Spleen (tissue), 11 donors: ENCODE data around the gene ATP6V0B. TPM values are rescaled to one million over a fixed set of nuclear protein-coding genes. Genes with fewer than 3 reads are reported as not detected.

Source experiments
- DNase-seq: peaks from one replicate; pipeline ENCODE4 v3.0.0-alpha.2; 2020
- H3K27ac ChIP-seq, 8 donors: fragments of 200-600 bp; sonication (generic) in 7 of 8; 1 replicate in 4 of 8; 2 replicates in 4 of 8; pipeline versions ENCODE4 v1.5.0 to v1.8.0; 2016 to 2021; ENCODE audit warnings: inconsistent platforms in 4 of 8, mild to moderate bottlenecking in 4 of 8, moderate library complexity in 1 of 8
- H3K27me3 ChIP-seq, 7 donors: fragments of 200-600 bp; sonication (generic) in 6 of 7; replicated peaks in 1 of 7; 1 replicate in 4 of 7; 2 replicates in 3 of 7; pipeline versions ENCODE4 v1.5.0 to v1.8.0; 2016 to 2021; ENCODE audit warnings: inconsistent platforms in 3 of 7, mild to moderate bottlenecking in 1 of 7
- H3K36me3 ChIP-seq, 6 donors: fragments of 200-600 bp; sonication (generic) in 5 of 6; 1 replicate in 4 of 6; 2 replicates in 2 of 6; pipeline versions ENCODE4 v1.5.0 to v1.8.0; 2016 to 2021; ENCODE audit warnings: inconsistent platforms in 2 of 6
- H3K4me1 ChIP-seq, 6 donors: fragments of 200-600 bp; sonication (generic) in 5 of 6; 1 replicate in 3 of 6; 2 replicates in 3 of 6; pipeline versions ENCODE4 v1.5.0 to v1.8.0; 2016 to 2021; ENCODE audit warnings: inconsistent platforms in 3 of 6
- H3K4me3 ChIP-seq, 8 donors: fragments of 200-600 bp; sonication (generic) in 7 of 8; 1 replicate in 4 of 8; 2 replicates in 4 of 8; pipeline versions ENCODE4 v1.5.0 to v1.8.0; 2016 to 2021; ENCODE audit warnings: inconsistent platforms in 4 of 8, mild to moderate bottlenecking in 4 of 8, moderate library complexity in 2 of 8
- H3K9me3 ChIP-seq, 8 donors: fragments of 200-600 bp; sonication (generic) in 7 of 8; 1 replicate in 4 of 8; 2 replicates in 4 of 8; pipeline versions ENCODE4 v1.5.0 to v1.8.0; 2016 to 2021; ENCODE audit warnings: inconsistent platforms in 4 of 8
- CTCF ChIP-seq, 11 experiments: fragments of 200-600 bp in 7 of 11; fragments of 450-650 bp in 4 of 11; sonication (generic) in 4 of 11; IDR thresholded peaks in 8 of 11; conservative IDR thresholded peaks in 3 of 11; 1 replicate in 7 of 11; 2 replicates in 4 of 11; pipeline versions ENCODE4 v1.4.0 to v1.8.0; 2016 to 2021; ENCODE audit warnings: antibody characterized with exemption in 11 of 11, inconsistent platforms in 4 of 11, mild to moderate bottlenecking in 1 of 11
- POLR2A ChIP-seq, 3 donors: fragments of 450-650 bp; IDR thresholded peaks; one replicate each; pipeline ENCODE4 v1.5.1; 2017; ENCODE audit warnings: antibody characterized with exemption in 3 of 3, mild to moderate bottlenecking in 1 of 3
- POLR2AphosphoS5 ChIP-seq, 3 donors: sonication (generic); formaldehyde crosslinking; IDR thresholded peaks; one replicate each; pipeline ENCODE4 v1.5.1; 2017; ENCODE audit warnings: antibody characterized with exemption in 3 of 3
- WGBS, 5 donors: extraction: QIAGEN DNeasy Blood & Tissue Kit in 3 of 5; methylation state at CpG; one replicate each; pipeline versions ENCODE4 v1.1.5 to v1.1.7; 2013 to 2018; 5-methylcytosine and 5-hydroxymethylcytosine counted together
- intact Hi-C: fragments of 100-400 bp; cut with DNase I; formaldehyde crosslinking; loops from one replicate; pipeline ENCODE4 v1.15.0; 2023; ENCODE audit warnings: low total_unique reads
- polyA plus RNA-seq, 3 donors: library from polyadenylated mRNA; stranded (reverse); fragments of 200-250 nt; gene quantifications; one replicate each; pipeline ENCODE4 v1.2.1, GENCODE V29; 2013
- total RNA-seq, 7 donors: library from RNA; depleted of rRNA in 3 of 7; stranded (reverse); fragments of >200 nt in 3 of 7; fragmentation: NEBNext Ultra II Directional in 4 of 7; extraction: Animal tissue kit (Norgen Biotek cat#: 25700) in 4 of 7; gene quantifications; one replicate each; pipeline versions ENCODE4 v1.1.0 to v1.2.1, GENCODE V29; 2016 to 2021
- donor health status: healthy with polysubstance abuse.
- donor health status: DM: no; HTN: no; CAD: no; lungs with moderate emphysema.
- donor health status: DM: no; HTN: no; CAD: no.
- donor health status: Bipolar disorder and iron deficiency.
- donor health status: healthy.
- donor health status: DM: no; HTN: no; CAD: no.
- donor health status: DM: yes; HTN: yes; CAD: no.

Gene ATP6V0B
- total and polyA plus RNA-seq, 10 donors: 124 to 219 (median 177) TPM

GRCh38 chr1:43933386-43934100 lies 41.2 kb upstream of the ATP6V0B start, which contains the start of gene ARTN:
Gene ARTN (plus strand): TSS chr1:43933801. CDS start chr1:43935657, 1,856 bp downstream.
- 5 to 11% (median 8%) methylated on average over 32 to 42 of the region's 42 CpGs for WGBS, 5 donors
- Histone ChIP-seq H3K27ac (no peak within 1 kb of the TSS), H3K9me3 (no peaks in the 10 kb centered on the region), H3K27me3 (peaks cover 0 to 47% (median 31%) of the 10 kb centered on the region in 7 donors), H3K4me3 (peak within 1 kb of the TSS in 4 of 8 donors; percentile 10 to 52 (median 20)), H3K4me1 (peaks cover 7 to 41% (median 34%) of the 10 kb centered on the region in 6 donors), H3K36me3 (peaks cover 0 to 12% (median 2%) of the 10 kb centered on the region in 6 donors)
- intact Hi-C loops: loop anchor here (5.0 to 10.0 kb wide), 2 partner anchors 171 to 409 kb away; no protein-coding TSS in a partner anchor
- no peak for TF ChIP-seq CTCF (IDR thresholded peaks at IDR 0.05 in 8 of 11, conservative IDR thresholded peaks at IDR 0.05 in 3 of 11)
- TF ChIP-seq POLR2AphosphoS5 (IDR thresholded peaks at IDR 0.05): peak in 1 of 3 donors; percentile 19
- no peak for DNase-seq

- intact Hi-C loops: loop anchor here (5.0 to 10.0 kb wide), 2 partner anchors 172 to 410 kb away; no protein-coding TSS in a partner anchor
- H3K4me3 ChIP-seq: peak overlapping the region in 2 of 8 donors; percentile 15 to 52
Measured at GRCh38 chr1:43934101-43934985, 40.4 kb upstream of the ATP6V0B start.

GRCh38 chr1:43934986-43935324 lies 39.8 kb upstream of the ATP6V0B start:
- no peak overlapping the region for H3K27ac ChIP-seq
- H3K4me3 ChIP-seq: no peak overlapping the region
- no peaks in the 10 kb centered on the region for H3K9me3 ChIP-seq
- peaks cover 7 to 41% (median 34%) of the 10 kb centered on the region in 6 donors for H3K4me1 ChIP-seq
- intact Hi-C loops: loop anchor here (5.0 to 10.0 kb wide), 2 partner anchors 173 to 410 kb away; no protein-coding TSS in a partner anchor
- H3K27me3 ChIP-seq: peaks cover 0 to 47% (median 31%) of the 10 kb centered on the region in 7 donors
- DNase-seq: no peak
- 49 to 93% (median 49%) methylated on average over 3 to 5 of the region's 5 CpGs for WGBS, 5 donors
- TF ChIP-seq POLR2AphosphoS5 (IDR thresholded peaks at IDR 0.05): no peak
- TF ChIP-seq CTCF (IDR thresholded peaks at IDR 0.05 in 8 of 11, conservative IDR thresholded peaks at IDR 0.05 in 3 of 11): peak in 3 of 11 experiments; percentile 1 to 45 (median 39)
- no peak for TF ChIP-seq POLR2A (IDR thresholded peaks at IDR 0.05)
- H3K36me3 ChIP-seq: peaks cover 0 to 9% (median 2%) of the 10 kb centered on the region in 6 donors

More at GRCh38 chr1:43934101-43934985, 40.4 kb upstream of the ATP6V0B start:
- no peak for TF ChIP-seq POLR2AphosphoS5 (IDR thresholded peaks at IDR 0.05)
- peak; percentile 65 to 90 (median 76) for TF ChIP-seq CTCF (IDR thresholded peaks at IDR 0.05 in 8 of 11, conservative IDR thresholded peaks at IDR 0.05 in 3 of 11)
- Histone ChIP-seq H3K4me1 (peaks cover 7 to 41% (median 34%) of the 10 kb centered on the region in 6 donors), H3K36me3 (peaks cover 0 to 12% (median 2%) of the 10 kb centered on the region in 6 donors), H3K27me3 (peaks cover 0 to 47% (median 31%) of the 10 kb centered on the region in 7 donors), H3K27ac (no peak overlapping the region), H3K9me3 (no peaks in the 10 kb centered on the region)
- DNase-seq: peak; percentile 87
- 26 to 44% (median 29%) methylated on average over 9 to 13 of the region's 13 CpGs for WGBS, 5 donors
